OCI-LY7 (cell line): ENCODE measurements around the gene MFAP4. TPM values are rescaled to one million over a fixed set of nuclear protein-coding genes. Genes with fewer than 3 reads are reported as not detected.

ENCODE experiments used
- BruUV-seq: library from RNA; stranded (reverse); fragments of 400-500 nt; replicated peaks from 2 replicates; lab custom pipeline; 2021; lab: Mats Ljungman, UMichigan
- CTCF ChIA-PET: fragments of 300-600 bp; sonication (Branson Sonifier 250); formaldehyde crosslinking; loops from one replicate; lab custom pipeline; 2022; ENCODE audit warnings: antibody characterized with exemption; ENCODE audit not compliant: unreplicated experiment; lab: Charles Lee
- POLR2A ChIA-PET: fragments of 300-600 bp; sonication (Branson Sonifier 250); formaldehyde crosslinking; loops from one replicate; lab custom pipeline; 2022; ENCODE audit warnings: antibody characterized with exemption; lab: Charles Lee
- DNase-seq: peaks from one replicate; pipeline ENCODE4 v3.0.0-alpha.2; 2015; ENCODE audit warnings: low spot score
- H2AFZ ChIP-seq: fragments of 200-600 bp; sonication (generic), shearing (Covaris generic); 2 replicates; pipeline ENCODE4 v1.6.1; 2014; ENCODE audit warnings: mild to moderate bottlenecking, antibody characterized with exemption, low read length, moderate library complexity
- H3K27ac ChIP-seq: fragments of 200-600 bp; sonication (generic); 2 replicates; pipeline ENCODE4 v1.5.1; 2014; ENCODE audit warnings: mixed run types, low read depth, mild to moderate bottlenecking, moderate library complexity, low read length, inconsistent platforms; ENCODE audit not compliant: poor library complexity, severe bottlenecking
- H3K36me3 ChIP-seq: fragments of 200-600 bp; sonication (generic); 2 replicates; pipeline ENCODE4 v1.6.1; 2014; ENCODE audit warnings: mild to moderate bottlenecking, antibody characterized with exemption, low read length, moderate library complexity, mixed read lengths; ENCODE audit not compliant: insufficient read depth
- H3K4me1 ChIP-seq: fragments of 200-600 bp; sonication (generic); 2 replicates; pipeline ENCODE4 v1.5.1; 2014; ENCODE audit warnings: mild to moderate bottlenecking, low read length; ENCODE audit not compliant: insufficient read depth, poor library complexity, severe bottlenecking
- H3K4me2 ChIP-seq: fragments of 200-600 bp; sonication (generic); 2 replicates; pipeline ENCODE4 v1.6.1; 2014; ENCODE audit warnings: mild to moderate bottlenecking, low read length
- H3K4me3 ChIP-seq: fragments of 200-600 bp; sonication (generic); 2 replicates; pipeline ENCODE4 v1.5.1; 2014; ENCODE audit warnings: mild to moderate bottlenecking, low read depth, low read length; ENCODE audit not compliant: poor library complexity, severe bottlenecking
- H3K79me2 ChIP-seq: fragments of 200-600 bp; sonication (generic); 2 replicates; pipeline ENCODE4 v1.6.1; 2016; ENCODE audit warnings: low read depth, mild to moderate bottlenecking, low read length, moderate library complexity, mixed read lengths; ENCODE audit not compliant: insufficient read depth
- H3K9me2 ChIP-seq: fragments of 200-600 bp; sonication (generic); 2 replicates; pipeline ENCODE4 v1.6.1; 2016; ENCODE audit warnings: mild to moderate bottlenecking, low read length, mixed read lengths; ENCODE audit not compliant: insufficient read depth
- H3K9me3 ChIP-seq: fragments of 200-600 bp; sonication (generic); 2 replicates; pipeline ENCODE4 v1.6.1; 2014; ENCODE audit warnings: mild to moderate bottlenecking, mixed run types, low read length, mixed read lengths
- H4K20me1 ChIP-seq: fragments of 200-600 bp; sonication (generic); 2 replicates; pipeline ENCODE4 v1.6.1; 2014; ENCODE audit warnings: mild to moderate bottlenecking, antibody characterized with exemption, low read length, moderate library complexity, mixed read lengths; ENCODE audit not compliant: insufficient read depth
- CTCF ChIP-seq: fragments of 200-600 bp; sonication (generic); conservative IDR thresholded peaks from 2 replicates; pipeline ENCODE4 v1.5.1; 2014; ENCODE audit warnings: mild to moderate bottlenecking, antibody characterized with exemption, low read length, moderate library complexity, mixed read lengths
- EZH2phosphoT487 ChIP-seq: fragments of 200-600 bp; sonication (generic); IDR thresholded peaks from 2 replicates; pipeline ENCODE4 v1.6.1; 2018; ENCODE audit warnings: low read depth, borderline replicate concordance, mild to moderate bottlenecking, mixed run types, antibody characterized with exemption, low read length, moderate library complexity, mixed read lengths
- intact Hi-C: fragments of 100-400 bp; cut with micrococcal nuclease; formaldehyde crosslinking; loops from one replicate; pipeline ENCODE4 v1.10.0; 2022; ENCODE audit not compliant: unreplicated experiment
- total RNA-seq, 2 experiments: library from RNA; depleted of rRNA in 1 of 2; stranded (reverse); fragments of >200 nt in 1 of 2; shearing (Covaris generic) in 1 of 2; gene quantifications; 2 replicates each; pipeline ENCODE4 v1.2.3, GENCODE V29; 2014 to 2022

MFAP4 gene
- total RNA-seq, 2 experiments from 2014 or later, result 0.65 TPM; not detected in 1

- TF ChIP-seq CTCF (no peak), EZH2phosphoT487 (no peak)
- no peak overlapping the region for H3K4me3 ChIP-seq
- no TSS peak for BruUV-seq
- DNase-seq, result no peak
- CTCF ChIA-PET, result no interaction called here
- H3K79me2 ChIP-seq, result peaks cover 7% of the 10 kb centered on the region; the same call in 1 of the 2 replicates
- H3K36me3 ChIP-seq, result peaks cover 33% of the 10 kb centered on the region; the same call in 1 of the 2 replicates
- intact Hi-C loops, result no loop called here
- H4K20me1 ChIP-seq, result no peaks in the 10 kb centered on the region
- H3K27ac ChIP-seq, result no peak overlapping the region
- no peaks in the 10 kb centered on the region for H3K9me2 ChIP-seq
- peaks cover 14% of the 10 kb centered on the region for H3K4me1 ChIP-seq
- H2AFZ ChIP-seq, result no peak overlapping the region
- POLR2A ChIA-PET, result no interaction called here
- H3K9me3 ChIP-seq, result no peaks in the 10 kb centered on the region
- no peak overlapping the region for H3K4me2 ChIP-seq
Observed at GRCh38 chr17:19381361-19381740, 5.6 kb downstream of the MFAP4 start.

GRCh38 chr17:19380481-19381301 is 6.3 kb downstream of the MFAP4 start:
- no peak overlapping the region for H3K4me3 ChIP-seq
- peaks cover 19% of the 10 kb centered on the region for H3K4me1 ChIP-seq
- H3K27ac ChIP-seq, result no peak overlapping the region
- intact Hi-C loops, result no loop called here
- H3K4me2 ChIP-seq, result no peak overlapping the region
- no peaks in the 10 kb centered on the region for H4K20me1 ChIP-seq
- no peaks in the 10 kb centered on the region for H3K9me2 ChIP-seq
- ChIA-PET CTCF (no interaction called here), POLR2A (interaction anchor here (0.6 kb wide), 1 partner anchor 45 kb away, joined by 5 read pairs; no protein-coding TSS in a partner anchor)
- peaks cover 33% of the 10 kb centered on the region; the same call in 1 of the 2 replicates for H3K36me3 ChIP-seq
- no peaks in the 10 kb centered on the region for H3K9me3 ChIP-seq
- no peak for TF ChIP-seq CTCF
- no peak for TF ChIP-seq EZH2phosphoT487
- no peak for DNase-seq
- peaks cover 7% of the 10 kb centered on the region; the same call in 1 of the 2 replicates for H3K79me2 ChIP-seq
- H2AFZ ChIP-seq, result no peak overlapping the region
- BruUV-seq, result no TSS peak
